ENCODE measurements around the gene ADARB2.

The ADARB2 gene

DNA sequence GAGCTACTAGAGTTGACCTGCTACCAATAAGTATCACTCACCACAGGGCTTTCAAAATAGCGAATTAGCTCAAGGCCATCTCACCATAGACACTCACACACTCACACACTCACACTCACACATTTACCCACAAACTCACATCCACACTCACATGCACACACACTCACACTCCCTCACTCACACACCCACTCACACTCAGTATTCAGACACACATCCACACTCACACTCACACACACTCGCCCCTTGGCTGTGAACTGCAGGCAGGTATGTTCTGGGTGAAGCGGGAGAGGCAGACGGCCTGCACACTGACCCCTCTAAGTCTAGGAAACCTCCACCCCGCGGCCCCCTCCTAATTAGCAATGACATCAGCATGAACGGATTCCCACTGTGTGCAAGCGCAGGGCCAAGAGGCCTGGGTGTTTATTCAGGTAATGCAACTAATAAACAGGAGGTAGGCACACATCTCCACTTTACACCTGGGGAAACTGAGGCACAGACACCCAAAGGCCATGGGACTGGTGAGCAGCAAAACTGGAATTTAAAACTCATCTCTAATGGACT lies 94.6 kb downstream of the ADARB2 start:
- TF ChIP-seq, protein P1, sequence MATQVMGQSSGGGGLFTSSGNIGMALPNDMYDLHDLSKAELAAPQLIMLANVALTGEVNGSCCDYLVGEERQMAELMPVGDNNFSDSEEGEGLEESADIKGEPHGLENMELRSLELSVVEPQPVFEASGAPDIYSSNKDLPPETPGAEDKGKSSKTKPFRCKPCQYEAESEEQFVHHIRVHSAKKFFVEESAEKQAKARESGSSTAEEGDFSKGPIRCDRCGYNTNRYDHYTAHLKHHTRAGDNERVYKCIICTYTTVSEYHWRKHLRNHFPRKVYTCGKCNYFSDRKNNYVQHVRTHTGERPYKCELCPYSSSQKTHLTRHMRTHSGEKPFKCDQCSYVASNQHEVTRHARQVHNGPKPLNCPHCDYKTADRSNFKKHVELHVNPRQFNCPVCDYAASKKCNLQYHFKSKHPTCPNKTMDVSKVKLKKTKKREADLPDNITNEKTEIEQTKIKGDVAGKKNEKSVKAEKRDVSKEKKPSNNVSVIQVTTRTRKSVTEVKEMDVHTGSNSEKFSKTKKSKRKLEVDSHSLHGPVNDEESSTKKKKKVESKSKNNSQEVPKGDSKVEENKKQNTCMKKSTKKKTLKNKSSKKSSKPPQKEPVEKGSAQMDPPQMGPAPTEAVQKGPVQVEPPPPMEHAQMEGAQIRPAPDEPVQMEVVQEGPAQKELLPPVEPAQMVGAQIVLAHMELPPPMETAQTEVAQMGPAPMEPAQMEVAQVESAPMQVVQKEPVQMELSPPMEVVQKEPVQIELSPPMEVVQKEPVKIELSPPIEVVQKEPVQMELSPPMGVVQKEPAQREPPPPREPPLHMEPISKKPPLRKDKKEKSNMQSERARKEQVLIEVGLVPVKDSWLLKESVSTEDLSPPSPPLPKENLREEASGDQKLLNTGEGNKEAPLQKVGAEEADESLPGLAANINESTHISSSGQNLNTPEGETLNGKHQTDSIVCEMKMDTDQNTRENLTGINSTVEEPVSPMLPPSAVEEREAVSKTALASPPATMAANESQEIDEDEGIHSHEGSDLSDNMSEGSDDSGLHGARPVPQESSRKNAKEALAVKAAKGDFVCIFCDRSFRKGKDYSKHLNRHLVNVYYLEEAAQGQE (IDR thresholded peaks at IDR 0.05; ENCODE audit: insufficient replicate concordance, low read depth), result no peak
- TF ChIP-seq POLR2AphosphoS5 (IDR thresholded peaks at IDR 0.05; ENCODE audit: low read depth) (no peak), GABPA (IDR thresholded peaks at IDR 0.05; ENCODE audit: low read depth) (no peak), SPI1 (IDR thresholded peaks at IDR 0.05; ENCODE audit: borderline replicate concordance, low read depth) (no peak)
- no peak for DNase-seq (ENCODE audit: low read depth in 1 of 2, low spot score in 1 of 2)
- Histone ChIP-seq H3K27ac (replicated peaks) (no peak overlapping the region), H3K27me3 (ENCODE audit: insufficient read depth, poor library complexity, severe bottlenecking) (no peaks in the 10 kb centered on the region), H3K4me3 (replicated peaks; ENCODE audit: insufficient read depth, low read length) (no peak overlapping the region)

DNA sequence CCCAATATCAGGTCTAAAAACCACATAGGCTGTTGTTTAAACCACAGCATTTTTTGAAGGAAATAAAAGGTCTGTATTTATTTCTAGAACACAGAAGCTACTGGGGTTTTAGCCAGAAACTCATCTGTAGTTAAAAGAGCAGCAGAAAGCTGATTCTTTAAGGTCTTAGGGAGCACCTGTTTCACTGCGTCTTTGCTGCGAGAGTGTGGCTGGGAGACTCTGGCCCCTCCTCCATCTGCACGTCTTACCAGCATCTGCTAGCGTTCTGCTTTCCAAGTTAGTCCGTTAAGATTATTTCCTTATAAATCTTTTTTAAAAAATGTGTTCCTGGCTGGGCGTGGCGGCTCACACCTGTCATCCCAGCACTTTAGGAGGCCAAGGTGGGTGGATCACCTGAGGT lies 95.9 kb downstream of the ADARB2 start:
- TF ChIP-seq, protein P2, sequence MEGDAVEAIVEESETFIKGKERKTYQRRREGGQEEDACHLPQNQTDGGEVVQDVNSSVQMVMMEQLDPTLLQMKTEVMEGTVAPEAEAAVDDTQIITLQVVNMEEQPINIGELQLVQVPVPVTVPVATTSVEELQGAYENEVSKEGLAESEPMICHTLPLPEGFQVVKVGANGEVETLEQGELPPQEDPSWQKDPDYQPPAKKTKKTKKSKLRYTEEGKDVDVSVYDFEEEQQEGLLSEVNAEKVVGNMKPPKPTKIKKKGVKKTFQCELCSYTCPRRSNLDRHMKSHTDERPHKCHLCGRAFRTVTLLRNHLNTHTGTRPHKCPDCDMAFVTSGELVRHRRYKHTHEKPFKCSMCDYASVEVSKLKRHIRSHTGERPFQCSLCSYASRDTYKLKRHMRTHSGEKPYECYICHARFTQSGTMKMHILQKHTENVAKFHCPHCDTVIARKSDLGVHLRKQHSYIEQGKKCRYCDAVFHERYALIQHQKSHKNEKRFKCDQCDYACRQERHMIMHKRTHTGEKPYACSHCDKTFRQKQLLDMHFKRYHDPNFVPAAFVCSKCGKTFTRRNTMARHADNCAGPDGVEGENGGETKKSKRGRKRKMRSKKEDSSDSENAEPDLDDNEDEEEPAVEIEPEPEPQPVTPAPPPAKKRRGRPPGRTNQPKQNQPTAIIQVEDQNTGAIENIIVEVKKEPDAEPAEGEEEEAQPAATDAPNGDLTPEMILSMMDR (IDR thresholded peaks at IDR 0.05; ENCODE audit: insufficient read depth, low read length), result no peak
- TF ChIP-seq, protein P1 (IDR thresholded peaks at IDR 0.05; ENCODE audit: insufficient replicate concordance, low read depth), result no peak
- no peak for TF ChIP-seq SPI1 (IDR thresholded peaks at IDR 0.05; ENCODE audit: borderline replicate concordance, low read depth)
- TF ChIP-seq GABPA (IDR thresholded peaks at IDR 0.05; ENCODE audit: low read depth), result no peak
- TF ChIP-seq POLR2AphosphoS5 (IDR thresholded peaks at IDR 0.05; ENCODE audit: low read depth), result no peak
- H3K4me3 ChIP-seq (replicated peaks; ENCODE audit: insufficient read depth, low read length), result no peak overlapping the region
- H3K27ac ChIP-seq (replicated peaks), result no peak overlapping the region
- no peaks in the 10 kb centered on the region for H3K27me3 ChIP-seq (ENCODE audit: insufficient read depth, poor library complexity, severe bottlenecking)
- DNase-seq (ENCODE audit: low read depth in 1 of 2, low spot score in 1 of 2), result no peak

DNA sequence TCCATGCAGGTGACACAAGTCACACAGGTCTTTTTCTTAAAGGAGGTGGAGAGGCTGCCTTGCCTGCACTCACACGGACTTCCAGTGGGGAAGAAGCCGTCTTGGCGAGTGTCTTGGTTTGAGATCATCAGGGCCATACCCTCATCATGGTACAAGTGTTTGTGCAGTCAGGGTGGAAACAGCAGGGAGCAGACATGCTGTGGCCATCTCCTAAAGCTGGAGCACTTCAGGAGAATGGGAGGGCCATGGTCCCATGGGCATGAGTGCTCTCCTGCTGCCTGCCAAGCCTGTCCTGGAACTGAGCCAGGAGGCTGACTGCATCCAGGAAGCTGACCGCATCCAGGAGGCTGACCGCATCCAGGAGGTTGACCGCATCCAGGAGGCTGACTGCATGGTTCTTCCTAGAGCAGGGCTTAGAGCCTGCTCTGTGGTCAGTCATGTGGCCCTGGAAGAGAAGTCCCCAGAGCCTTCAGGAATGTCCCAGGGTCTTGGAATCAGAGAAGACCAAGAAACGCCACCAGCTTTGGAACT lies 98.4 kb downstream of the ADARB2 start:
- no peak for DNase-seq (ENCODE audit: low read depth in 1 of 2, low spot score in 1 of 2)
- Histone ChIP-seq H3K27me3 (ENCODE audit: insufficient read depth, poor library complexity, severe bottlenecking) (no peaks in the 10 kb centered on the region), H3K27ac (replicated peaks) (no peak overlapping the region), H3K4me3 (replicated peaks; ENCODE audit: insufficient read depth, low read length) (no peak overlapping the region)
- TF ChIP-seq, protein P1 (IDR thresholded peaks at IDR 0.05; ENCODE audit: insufficient replicate concordance, low read depth), result no peak
- TF ChIP-seq POLR2AphosphoS5 (IDR thresholded peaks at IDR 0.05; ENCODE audit: low read depth) (no peak), SPI1 (IDR thresholded peaks at IDR 0.05; ENCODE audit: borderline replicate concordance, low read depth) (no peak), GABPA (IDR thresholded peaks at IDR 0.05; ENCODE audit: low read depth) (no peak)
- TF ChIP-seq, protein P2 (IDR thresholded peaks at IDR 0.05; ENCODE audit: insufficient read depth, low read length), result no peak

All from HL-60 (cell line).